Fibroblast of skin of right quadriceps (primary cell): Measurements from ENCODE around the gene TAC4.
A peak's percentile ranks its signal among the peaks of the same experiment; 100 is the strongest.
"Not testable (repeated sequence)": the region's sequence is repeated elsewhere in the genome, so short reads cannot be mapped to it uniquely, and the experiment has no call there.

ENCODE experiments used
- DNase-seq: peaks from one replicate; pipeline ENCODE4 v3.0.0-alpha.2; 2013

Gene TAC4

DNA sequence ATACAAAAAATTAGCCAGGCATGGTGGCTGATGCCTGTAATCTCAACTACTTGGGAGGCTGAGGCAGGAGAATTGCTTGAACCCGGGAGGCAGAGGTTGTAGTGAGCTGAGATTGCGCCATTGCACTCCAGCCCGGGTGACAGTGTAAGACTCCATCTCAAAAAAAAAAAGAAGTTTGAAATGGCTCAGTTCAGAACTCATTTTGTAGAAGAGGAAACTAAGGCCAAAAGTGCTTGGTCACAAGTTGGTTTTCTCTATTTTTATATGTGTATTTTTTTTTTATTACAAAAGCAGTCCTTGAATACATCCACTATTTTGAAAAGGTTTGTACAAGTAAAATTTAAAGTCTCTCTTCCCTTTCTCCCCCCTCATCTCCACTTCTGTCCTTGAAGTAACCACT is 5.5 kb downstream of the TAC4 start:
- DNase-seq: no peak

DNA sequence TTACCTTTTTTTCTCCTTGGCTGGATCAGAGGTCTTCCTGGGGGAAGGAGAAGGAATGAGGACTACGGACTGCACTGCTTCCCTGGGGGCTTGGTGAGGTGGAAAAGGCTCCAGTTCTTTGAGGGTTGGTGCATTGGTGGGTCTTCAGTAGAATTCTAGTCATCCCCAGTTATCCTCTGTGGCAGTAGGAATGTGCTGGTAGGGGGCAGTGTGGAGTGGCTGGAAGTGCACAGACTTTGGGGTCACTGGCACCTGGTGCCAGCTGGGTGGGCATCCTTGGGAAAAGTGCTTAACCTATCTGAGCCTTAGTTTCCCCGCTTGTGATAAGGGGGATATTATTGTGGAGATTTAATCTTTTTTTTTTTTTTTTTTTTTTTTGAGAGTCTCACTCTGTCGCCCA is 6.3 kb downstream of the TAC4 start:
- no peak for DNase-seq

DNA sequence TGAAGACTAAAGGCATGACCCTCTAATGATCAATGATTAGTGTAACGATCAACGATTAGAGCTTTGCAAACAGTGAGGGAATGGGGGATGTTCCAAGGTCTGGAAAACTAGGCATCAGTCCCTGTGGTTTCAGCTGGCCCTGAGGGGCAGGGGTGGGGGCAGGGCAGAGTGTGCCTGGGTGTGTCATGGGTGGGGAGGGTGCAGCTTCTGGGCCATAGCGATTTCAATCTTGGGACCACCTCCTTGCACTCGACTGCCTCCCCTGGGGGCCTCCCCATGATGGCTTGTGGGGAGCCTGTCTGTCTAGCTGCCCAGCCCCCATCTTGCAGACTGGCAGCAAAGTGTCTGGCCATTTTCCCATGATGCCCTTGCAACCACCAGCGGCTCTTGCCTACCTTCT is 8.4 kb downstream of the TAC4 start:
- no peak for DNase-seq

DNA sequence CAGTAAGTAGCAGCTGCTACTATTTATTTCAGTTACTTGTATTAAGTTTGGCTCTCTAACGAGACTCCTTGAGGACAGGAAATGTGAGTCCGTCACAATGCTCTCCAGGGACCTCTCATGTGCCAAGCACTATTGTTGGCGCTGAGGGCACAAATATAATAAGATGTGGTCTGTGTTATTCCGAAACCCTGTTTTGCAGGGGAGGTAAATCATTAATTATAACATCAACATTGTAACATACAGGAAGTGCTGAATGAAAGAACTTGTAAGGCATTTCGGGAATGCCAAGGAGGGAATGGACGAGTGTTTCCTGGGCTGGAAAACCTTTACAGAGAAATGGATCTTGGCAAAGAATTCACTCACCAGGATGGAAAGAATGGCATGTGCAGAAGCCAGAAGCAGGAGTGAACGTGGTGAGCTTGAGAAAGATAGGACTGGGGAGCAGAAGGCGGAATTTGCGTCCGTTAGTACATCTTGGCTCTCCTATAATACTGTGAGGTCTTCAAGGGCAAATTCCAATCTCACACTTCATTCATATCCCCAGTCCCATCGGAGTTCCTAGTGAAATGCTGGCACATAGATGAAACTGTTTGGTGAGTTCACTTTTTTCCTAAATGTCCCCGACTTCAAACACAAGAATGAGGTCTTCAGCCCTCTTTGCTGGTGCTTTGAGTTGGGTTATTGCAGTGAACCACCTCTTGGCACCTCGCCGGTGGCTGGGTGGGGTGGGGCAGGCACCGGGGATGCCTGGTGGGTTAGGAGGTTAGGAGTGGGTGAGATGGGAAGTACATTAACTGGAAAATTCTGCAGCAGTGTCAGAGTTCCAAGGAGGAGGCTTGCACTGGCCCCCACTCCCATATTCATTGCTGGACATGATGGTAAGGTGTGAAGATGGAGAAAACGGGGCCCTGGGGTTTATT is 11.5 kb downstream of the TAC4 start:
- peak; percentile 83 for DNase-seq

DNA sequence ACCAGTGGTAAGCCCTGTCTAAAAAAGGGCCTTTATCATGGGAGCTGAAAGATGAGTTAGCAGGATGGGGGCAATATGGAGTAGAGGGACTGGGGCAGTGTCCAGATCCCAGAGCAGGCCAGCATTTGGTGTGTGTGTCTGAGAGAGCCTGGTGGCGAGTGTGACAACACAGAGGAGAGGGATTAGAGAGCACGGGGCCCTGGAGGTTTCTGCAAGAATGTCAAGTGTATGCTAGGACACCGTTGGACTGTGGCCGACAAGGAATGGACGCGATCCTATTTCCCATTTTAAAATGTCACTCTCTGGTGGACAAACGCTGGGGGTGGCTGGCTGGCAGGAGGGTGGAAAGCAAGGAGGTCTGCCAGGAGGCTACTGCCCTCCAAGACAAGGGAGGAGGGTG is 12.4 kb downstream of the TAC4 start:
- no peak for DNase-seq

DNA sequence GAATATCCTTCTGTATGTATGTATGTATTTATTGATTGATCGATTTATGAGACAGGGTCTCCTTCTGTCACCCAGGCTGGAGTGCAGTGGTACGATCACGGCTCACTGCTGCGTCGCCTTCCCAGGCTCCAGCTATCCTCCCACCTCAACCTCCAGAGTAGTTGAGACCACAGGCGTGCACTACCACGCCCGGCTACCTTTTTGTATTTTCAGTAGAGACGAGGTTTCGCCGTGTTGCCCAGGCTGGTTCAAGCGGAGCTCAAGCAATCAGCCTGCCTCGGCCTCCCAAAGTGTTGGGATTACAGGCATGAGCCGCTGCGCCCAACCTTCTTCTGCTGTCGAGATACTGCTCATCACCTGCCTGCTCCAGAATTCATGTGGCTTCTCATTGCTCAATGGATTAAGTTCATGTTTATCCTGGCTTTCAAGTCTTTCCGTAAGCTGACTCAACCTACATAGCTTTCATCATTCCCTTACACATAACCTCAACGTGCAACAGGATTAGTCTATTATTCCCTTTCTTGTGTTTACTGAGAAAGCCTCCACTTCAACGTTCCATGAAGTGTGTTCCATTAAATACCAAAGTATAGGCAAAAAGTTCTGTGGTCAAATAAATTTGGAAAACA is 13.6 kb downstream of the TAC4 start:
- no peak for DNase-seq

DNA sequence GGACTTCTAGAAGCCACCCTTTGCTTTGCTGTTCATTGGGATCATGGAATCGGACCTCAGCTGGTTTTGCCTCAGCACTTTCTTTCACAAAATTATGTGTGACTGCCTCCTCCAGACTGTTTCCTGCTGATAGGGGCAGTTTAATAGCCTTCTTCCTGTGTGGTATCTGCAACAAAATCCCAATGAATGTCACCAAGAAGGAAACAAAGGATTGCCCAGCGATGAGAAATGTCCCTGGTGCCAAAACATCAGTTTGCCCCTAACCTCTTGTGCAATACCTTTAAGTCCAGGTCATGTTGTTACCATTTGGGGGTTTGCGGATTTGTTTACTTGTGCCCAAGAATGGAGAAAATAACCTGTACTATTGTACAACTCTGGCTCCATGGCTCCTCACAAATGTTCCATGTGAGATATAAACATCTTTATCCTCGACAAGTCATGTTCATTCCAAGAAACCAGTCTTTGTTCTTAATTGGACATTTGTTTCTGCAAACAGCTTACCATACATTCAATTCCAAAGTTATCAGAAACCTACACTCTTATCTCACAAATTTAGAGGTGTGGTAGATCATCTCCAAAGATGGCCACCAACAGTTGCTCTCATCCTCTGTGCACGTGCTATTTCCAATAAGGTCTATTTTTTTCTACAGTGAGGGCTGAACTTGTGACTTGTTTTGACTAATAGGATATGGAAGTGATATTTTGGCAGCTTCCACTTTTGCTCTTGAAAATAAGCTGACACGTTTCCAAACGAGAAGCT is 14.8 kb downstream of the TAC4 start:
- no peak for DNase-seq

DNA sequence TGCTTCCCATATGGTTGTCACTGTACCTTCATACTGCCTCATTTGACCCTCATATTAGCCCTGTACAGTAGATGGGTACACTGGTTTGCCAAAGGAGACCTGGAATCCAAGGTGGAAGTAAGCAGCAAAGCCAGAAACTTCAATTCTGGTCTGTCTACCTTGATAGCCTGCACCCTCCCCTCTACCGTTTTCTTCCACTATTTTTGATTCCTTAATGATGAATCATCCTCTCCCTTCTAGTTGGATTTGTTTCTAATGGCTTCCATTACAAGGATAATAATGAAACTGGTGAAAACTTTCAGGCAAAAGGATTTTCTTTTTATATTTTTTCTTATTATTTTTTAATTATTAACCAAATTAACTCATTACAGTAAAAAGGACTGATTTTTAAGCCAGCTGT is 17.3 kb downstream of the TAC4 start:
- no peak for DNase-seq

DNA sequence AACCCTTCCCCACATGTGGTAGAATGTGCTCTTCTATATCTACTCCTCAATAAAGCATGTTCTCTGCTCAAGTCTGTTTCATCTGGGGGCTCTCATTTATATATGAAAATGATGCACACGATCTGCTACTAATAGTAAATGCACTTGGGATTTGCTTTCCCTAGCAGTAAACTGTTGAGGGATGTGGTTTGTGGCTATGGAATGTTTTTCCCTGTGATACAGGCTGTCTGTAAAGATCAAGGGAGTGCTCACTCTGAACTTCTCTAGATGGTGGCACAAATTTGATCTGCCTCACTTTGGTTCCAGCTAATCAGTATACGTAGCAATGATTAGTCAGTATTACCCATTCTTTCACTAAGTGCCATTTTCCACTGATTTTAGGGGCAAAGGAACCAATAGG is 18.8 kb downstream of the TAC4 start:
- DNase-seq: no peak

DNA sequence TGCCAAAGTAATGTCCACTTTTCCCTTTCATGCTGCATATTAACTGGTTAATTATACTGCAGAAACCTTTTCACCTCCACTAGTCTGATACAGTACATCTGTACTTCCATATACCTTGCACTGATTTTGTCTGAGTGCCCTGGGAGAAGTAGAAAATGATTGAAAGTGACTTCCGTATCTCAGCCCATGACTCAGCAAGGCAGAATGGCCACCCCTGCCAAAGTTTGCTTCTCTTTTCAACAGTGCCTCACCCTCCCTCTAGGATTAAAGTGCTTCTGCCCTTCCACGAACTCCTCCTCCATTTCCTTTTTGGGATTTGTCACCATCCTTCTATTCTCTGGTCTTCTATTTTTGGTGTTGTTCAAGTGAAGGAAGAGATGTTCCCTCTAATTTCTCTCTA is 19.5 kb downstream of the TAC4 start:
- not testable (repeated sequence) for DNase-seq

DNA sequence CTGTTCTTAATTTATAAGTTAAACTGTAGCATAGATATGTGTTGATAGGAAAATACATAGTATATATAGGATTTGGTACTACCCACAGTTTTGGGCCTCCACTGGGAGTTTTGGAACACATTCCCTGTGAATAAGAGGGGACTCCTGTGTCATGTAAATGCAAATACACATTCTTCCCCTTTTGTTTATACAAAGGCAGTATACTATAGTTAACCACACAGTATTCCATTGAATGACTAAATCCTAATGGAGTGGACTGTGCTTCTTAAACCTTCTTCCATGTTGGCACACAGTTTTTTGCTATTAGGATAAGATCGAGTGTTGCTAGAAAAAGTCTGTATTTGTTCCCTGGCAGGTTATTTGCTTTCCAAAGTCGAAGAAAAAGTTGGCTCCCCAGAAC is 22.2 kb downstream of the TAC4 start:
- no peak for DNase-seq

DNA sequence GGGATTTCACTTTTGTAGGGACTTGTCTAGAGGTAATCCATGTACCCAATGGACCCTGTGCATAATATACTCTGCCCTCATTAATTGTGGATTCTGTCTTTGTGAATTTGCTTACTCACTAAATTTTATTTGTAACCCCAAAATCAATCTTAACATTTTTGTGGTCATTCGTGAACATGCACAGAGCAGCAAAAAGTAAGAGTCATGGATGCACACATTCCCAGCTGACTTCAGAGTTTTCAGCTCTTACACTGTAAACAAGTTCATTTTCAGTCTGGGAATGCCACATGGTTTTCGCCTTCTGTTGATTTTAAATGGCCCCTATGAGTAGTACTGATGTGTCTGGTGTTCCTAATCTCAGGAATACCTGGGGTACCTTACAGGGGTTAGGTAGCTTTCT is 24.3 kb downstream of the TAC4 start:
- peak; percentile 42 for DNase-seq

DNA sequence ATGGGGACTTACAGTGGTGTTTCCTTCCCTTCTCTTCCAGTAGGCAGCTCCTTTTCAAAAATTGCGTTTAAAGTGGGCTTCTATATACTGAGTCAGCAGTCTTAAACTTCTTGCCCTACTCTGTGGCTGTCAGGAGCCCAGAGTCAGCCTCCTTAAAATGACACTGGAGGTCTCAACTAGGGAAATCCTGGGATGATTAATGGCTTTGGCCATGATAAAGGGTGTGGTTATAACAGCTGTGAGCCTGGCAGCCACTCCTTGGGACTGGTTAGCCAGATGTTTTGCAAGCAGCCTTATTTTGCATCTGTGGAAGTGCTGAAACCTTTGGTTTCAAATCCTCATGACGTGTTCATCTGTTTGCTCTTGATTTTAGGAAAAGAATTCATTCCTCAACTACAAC is 25.0 kb downstream of the TAC4 start:
- DNase-seq: no peak

DNA sequence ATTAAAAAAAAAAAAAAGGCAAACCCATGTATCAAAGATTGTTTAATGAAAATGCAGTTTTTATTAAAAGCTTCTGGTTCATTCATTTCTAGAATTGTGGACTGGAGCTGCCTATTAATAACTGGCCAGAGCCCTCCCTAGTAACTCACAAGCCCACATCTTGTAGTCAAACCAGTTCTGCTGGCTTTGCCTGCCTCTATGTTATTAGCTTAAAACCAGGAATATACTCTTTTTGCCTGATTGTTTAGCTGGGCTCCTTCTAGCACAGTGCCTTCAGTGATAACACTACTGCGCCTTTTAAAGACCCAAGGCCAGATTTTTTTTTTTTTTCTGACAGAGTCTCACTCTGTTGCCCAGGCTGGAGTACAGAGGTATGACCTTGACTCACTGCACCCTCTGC is 26.0 kb downstream of the TAC4 start:
- no peak for DNase-seq

DNA sequence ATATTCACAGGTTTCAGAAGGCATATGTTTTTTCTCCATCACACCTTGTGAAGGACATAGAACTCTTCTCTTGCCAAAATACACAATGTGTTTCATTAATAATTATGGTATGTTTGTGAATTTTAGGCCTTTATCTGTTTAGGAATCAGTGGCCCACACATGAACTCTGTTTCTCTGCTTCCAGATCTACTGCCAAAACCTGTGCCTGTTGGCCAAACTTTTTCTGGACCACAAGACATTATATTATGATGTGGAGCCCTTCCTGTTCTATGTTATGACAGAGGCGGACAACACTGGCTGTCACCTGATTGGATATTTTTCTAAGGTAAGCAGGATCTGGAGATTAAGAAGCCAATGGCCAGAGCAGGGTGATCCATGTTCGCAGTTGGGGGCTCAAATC is 26.4 kb downstream of the TAC4 start:
- no peak for DNase-seq

DNA sequence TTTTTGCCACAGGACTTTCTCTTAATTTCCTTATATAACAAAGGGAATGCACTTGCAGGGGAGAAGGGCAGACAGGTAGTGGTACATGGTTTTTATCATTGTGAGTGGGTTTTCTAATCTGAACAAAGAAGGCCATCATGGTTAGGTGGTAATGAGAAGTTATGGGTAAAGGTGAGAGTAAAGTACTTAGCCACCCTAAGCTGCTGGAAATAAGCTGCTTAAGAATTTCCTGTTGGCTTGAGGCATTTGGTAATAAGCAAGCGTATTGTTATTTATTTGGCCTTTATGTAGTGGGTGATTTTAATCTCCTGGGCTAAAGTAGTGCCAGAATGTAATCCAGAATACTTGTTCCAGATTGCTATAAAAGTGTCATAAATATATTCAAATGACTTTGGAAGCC is 27.1 kb downstream of the TAC4 start:
- no peak for DNase-seq

DNA sequence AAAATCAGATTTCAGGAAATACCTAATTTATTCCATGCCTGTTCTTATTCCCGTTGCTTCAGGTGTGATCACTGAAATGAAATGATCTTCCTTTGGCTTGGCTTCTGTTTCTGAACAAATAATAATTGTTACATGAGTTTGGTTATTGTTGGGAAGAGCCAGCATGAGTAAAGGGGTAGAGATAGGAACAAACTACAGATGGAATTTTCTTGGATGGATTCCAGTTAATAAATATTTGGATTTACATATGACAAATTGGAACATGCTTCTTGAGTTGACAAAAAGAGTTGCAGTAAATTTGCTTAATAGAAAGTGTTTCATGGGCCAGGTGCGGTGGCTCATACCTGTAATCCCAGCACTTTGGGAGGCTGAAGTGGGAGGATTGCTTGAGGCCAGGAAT is 28.2 kb downstream of the TAC4 start:
- DNase-seq: no peak

DNA sequence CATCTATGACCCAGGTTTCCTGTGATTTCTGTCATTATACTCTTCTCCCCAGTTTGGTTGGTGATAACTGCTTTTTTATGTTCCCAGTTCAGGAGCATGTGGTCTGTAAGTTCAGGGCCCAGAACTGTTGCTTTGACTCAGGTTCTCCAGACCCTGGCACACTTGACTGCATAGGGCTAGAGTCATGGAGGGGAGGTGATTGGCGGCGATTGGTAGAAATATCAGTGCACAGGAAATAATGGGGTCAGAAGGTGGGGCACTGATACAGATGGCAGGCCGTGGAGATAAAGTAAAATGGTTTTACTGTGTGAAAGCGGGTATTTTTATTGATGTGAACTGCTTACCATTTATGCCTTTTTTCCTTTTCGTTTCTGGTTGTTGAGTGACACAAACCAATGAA is 28.7 kb downstream of the TAC4 start:
- no peak for DNase-seq

DNA sequence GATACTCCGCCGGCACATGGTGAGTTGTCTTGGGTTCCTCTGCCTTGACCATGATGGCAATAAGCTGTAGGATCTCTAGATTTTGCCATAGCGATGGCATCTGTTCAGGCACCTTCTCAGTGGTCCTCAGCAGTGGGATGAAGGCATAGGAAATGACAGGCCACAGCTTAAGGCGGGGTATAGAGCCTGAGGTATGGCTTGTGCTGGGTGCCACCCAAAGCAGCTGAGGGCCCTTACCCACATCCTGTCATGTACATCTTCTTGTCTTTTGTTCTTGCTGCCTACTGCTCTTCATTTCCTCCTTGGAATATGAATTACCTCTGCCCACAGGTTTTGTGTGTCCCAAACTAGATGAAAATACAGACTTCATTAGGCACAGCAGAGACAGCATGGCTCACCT is 29.9 kb downstream of the TAC4 start:
- no peak for DNase-seq

DNA sequence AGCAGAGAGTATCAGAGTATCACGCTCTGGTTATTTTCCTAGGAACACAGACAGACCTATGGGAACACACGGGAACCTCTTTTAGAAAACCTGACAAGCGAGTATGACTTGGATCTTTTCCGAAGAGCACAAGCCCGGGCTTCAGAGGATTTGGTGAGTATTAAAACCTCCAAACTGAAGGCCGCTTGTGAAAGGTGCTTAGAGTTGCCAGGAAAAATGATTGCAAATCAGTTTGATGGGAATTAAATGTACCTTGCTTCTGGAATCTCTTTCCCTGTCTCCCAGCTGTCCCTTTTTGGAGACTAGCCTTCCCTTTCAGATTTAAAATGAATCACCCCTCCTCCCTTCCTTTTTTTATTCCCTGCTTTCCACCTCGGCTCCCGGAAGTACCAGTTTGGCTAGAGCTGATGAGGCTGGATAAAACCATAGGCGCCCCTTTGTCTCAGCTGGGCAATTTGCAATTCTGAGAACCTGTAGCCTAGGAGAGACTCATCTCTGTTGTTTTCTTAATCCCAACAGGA is 32.0 kb downstream of the TAC4 start:
- DNase-seq: no peak

DNA sequence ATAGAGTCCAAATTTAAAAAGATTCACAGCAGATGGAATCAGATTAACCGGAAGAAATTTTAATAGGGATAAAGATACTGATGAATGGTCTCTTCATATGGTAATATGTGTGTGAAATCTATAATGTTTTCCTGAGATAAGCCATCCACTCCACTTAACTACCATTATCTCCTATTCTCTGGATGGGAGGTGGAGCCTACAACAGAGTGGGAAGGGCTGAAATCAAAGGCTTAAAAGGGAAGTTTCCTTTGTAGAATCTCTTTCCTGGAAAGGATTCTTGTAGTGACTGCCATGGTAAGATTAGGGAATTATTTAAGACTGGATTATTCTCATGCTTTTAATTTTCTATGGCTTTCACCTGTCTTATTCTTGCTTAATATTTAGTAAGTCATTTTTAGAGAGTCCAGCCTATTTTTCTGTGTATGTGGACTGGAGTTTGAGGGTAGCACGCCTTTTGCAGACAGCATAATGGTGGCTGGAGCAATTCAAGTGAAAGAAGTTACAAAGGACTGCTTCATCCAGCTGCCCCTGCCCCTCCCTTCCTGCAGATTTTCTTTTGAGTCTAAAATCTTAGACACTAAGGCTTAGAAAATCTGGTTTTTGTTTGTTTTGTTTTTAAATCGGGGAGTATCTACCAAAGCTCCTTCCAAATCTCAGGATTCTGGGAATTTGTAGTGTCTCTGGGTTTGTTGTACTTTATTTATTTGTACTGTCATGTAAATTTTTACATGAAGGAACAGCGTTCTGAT is 32.9 kb downstream of the TAC4 start:
- DNase-seq: no peak

DNA sequence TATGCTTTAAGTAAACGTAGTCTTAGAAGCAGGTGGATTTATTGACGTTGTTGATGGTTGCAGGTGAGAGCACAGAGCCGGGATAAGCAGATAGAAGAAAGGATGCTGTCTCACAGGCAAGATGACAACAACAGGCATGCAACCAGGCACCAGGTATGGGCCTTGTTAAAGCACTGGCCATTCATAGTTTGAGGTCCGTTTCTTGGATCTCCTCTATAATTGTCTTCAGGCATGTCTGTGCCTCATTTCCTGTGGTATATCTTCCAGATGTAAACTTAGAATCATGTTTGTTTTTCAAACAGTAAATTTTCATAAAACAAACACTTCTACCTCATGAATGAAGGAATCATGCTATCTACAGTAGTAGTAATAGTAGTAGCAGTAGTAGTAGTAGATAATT is 38.8 kb downstream of the TAC4 start:
- no peak for DNase-seq

DNA sequence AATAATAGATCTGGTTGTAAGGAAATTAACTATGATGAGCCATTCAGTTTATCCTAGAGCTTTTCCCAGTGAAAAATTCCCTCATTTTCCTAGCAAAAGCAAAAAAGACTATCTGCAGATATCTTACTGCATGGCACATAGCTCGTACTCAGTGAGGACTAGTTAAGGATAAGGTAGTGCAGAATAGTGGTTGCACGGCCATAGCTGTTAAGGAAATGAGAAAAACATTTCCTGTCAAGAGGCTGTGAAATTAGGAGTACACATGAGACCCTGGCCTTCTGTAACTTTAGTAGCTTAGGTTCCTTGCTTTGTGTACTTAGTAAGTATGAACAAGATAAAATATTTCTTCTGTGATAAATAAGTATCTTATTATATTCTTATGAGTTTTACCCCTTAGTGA is 49.1 kb downstream of the TAC4 start:
- DNase-seq: no peak
